ENCODE data around the gene ST7L.
"Not testable (repeated sequence)": the region's sequence is repeated elsewhere in the genome, so short reads cannot be mapped to it uniquely, and the experiment has no call there.

Gene ST7L

GRCh38 chr1:112487686-112488085, 131.3 kb downstream of the ST7L start:
- DNase-seq = not testable (repeated sequence)

- DNase-seq = not testable (repeated sequence)
These were observed 132.9 kb downstream of the ST7L start for GRCh38 chr1:112486063-112486462.

GRCh38 chr1:112478314-112478713, 140.6 kb downstream of the ST7L start:
- no peak for DNase-seq

- no peak for DNase-seq
These were observed 141.4 kb downstream of the ST7L start for GRCh38 chr1:112477550-112477949.

All from CD4-positive, alpha-beta T cell treated with Interleukin-4 for 4 hours (primary cell).